HUDEP-2 (cell line): ENCODE results near the gene PCDHGA5.
A peak's percentile ranks its signal among the peaks of the same experiment; 100 is the strongest.

ENCODE experiments used
- DNase-seq, 76 experiments: peaks; one replicate each; lab custom pipeline; 2025; ENCODE audit not compliant: unreplicated experiment in 76 of 76; lab: John Stamatoyannopoulos, UW

PCDHGA5 gene

GRCh38 chr5:141349917-141350619 lies 13.9 kb upstream of the PCDHGA5 start, which contains the start of gene PCDHGB1:
TSS of gene PCDHGB1 (plus strand) at chr5:141350099. CDS start at chr5:141350261, 162 bp downstream.
- peak in 1 of 76 experiments; percentile 1 for DNase-seq

GRCh38 chr5:141351591-141351990 lies 12.4 kb upstream of the PCDHGA5 start:
- DNase-seq: no peak

- no peak for DNase-seq
Observed at GRCh38 chr5:141354900-141355469, 9.0 kb upstream of the PCDHGA5 start, which contains the start of gene PCDHGA4. TSS of gene PCDHGA4 (plus strand) at chr5:141355021. CDS start at chr5:141355108, 87 bp downstream.

- DNase-seq: no peak
Observed at GRCh38 chr5:141355641-141356040, 8.3 kb upstream of the PCDHGA5 start.

GRCh38 chr5:141356133-141356532 lies 7.8 kb upstream of the PCDHGA5 start:
- no peak for DNase-seq

GRCh38 chr5:141356950-141357349 lies 7.0 kb upstream of the PCDHGA5 start:
- DNase-seq: no peak

- DNase-seq: no peak
Observed at GRCh38 chr5:141359790-141360426, 4.1 kb upstream of the PCDHGA5 start, which contains the start of gene PCDHGB2. TSS of gene PCDHGB2 (plus strand) at chr5:141359994. CDS start at chr5:141360136, 142 bp downstream.

GRCh38 chr5:141360685-141361084 lies 3.3 kb upstream of the PCDHGA5 start:
- no peak for DNase-seq

GRCh38 chr5:141362719-141363118 lies 1.2 kb upstream of the PCDHGA5 start:
- no peak for DNase-seq

GRCh38 chr5:141366016-141366896 lies 2.3 kb downstream of the PCDHGA5 start:
- DNase-seq: no peak

- DNase-seq: peak in 18 of 76 experiments; percentile 1 to 38 (median 12)
Observed at GRCh38 chr5:141369994-141370848, 6.3 kb downstream of the PCDHGA5 start, which contains the start of gene PCDHGB3. TSS of gene PCDHGB3 (plus strand) at chr5:141370242. CDS start at chr5:141370395, 153 bp downstream.

- no peak for DNase-seq
Observed at GRCh38 chr5:141371572-141372475, 7.9 kb downstream of the PCDHGA5 start.

- DNase-seq: peak in 1 of 76 experiments; percentile 1
Observed at GRCh38 chr5:141373673-141374317, 9.8 kb downstream of the PCDHGA5 start, which contains the start of gene PCDHGA6. TSS of gene PCDHGA6 (plus strand) at chr5:141373891. CDS start at chr5:141374084, 193 bp downstream.

GRCh38 chr5:141374627-141375026 lies 10.7 kb downstream of the PCDHGA5 start:
- DNase-seq: no peak

- DNase-seq: peak in 1 of 76 experiments; percentile 3
Observed at GRCh38 chr5:141375444-141376155, 11.6 kb downstream of the PCDHGA5 start.

GRCh38 chr5:141382469-141383294 lies 18.7 kb downstream of the PCDHGA5 start, which contains the start of gene PCDHGA7:
TSS of gene PCDHGA7 (plus strand) at chr5:141382742. CDS start at chr5:141382900, 158 bp downstream.
- DNase-seq: no peak
